Measurements from ENCODE around the gene MUC5B. TPM values are rescaled to one million over a fixed set of nuclear protein-coding genes. Genes with fewer than 3 reads are reported as not detected.
A peak's percentile ranks its signal among the peaks of the same experiment; 100 is the strongest.

MUC5B gene
- total RNA-seq, 3 donors from 2014 or later = 2.0 to 6.9 TPM; not detected in 1

- Histone ChIP-seq H3K4me3 (no peak overlapping the region), H3K27ac (no peak overlapping the region), H3K36me3 (no peaks in the 10 kb centered on the region), H3K27me3 (no peaks in the 10 kb centered on the region), H3K9me3 (no peaks in the 10 kb centered on the region), H3K4me1 (peaks cover 0 to 12% of the 10 kb centered on the region in 2 donors)
- no peak for DNase-seq (ENCODE audit: low spot score in 2 of 2)
- no peak for TF ChIP-seq POLR2A (IDR thresholded peaks at IDR 0.05)
- no peak for TF ChIP-seq CTCF (IDR thresholded peaks at IDR 0.05)
- TF ChIP-seq POLR2AphosphoS5 (IDR thresholded peaks at IDR 0.05) = no peak
- intact Hi-C loops (cut with DNase I; ENCODE audit: low total_unique reads) = no loop called here
Observed at GRCh38 chr11:1259076-1259461, 36.2 kb downstream of the MUC5B start.

- Histone ChIP-seq H3K4me3 (no peak overlapping the region), H3K36me3 (no peaks in the 10 kb centered on the region), H3K27ac (no peak overlapping the region), H3K4me1 (peaks cover 0 to 12% of the 10 kb centered on the region in 2 donors), H3K27me3 (no peaks in the 10 kb centered on the region), H3K9me3 (no peaks in the 10 kb centered on the region)
- no peak for DNase-seq (ENCODE audit: low spot score in 2 of 2)
- TF ChIP-seq POLR2AphosphoS5 (IDR thresholded peaks at IDR 0.05) (no peak), CTCF (IDR thresholded peaks at IDR 0.05) (no peak), POLR2A (IDR thresholded peaks at IDR 0.05) (no peak)
- intact Hi-C loops (cut with DNase I; ENCODE audit: low total_unique reads) = no loop called here
Observed at GRCh38 chr11:1259561-1259960, 36.7 kb downstream of the MUC5B start.

- intact Hi-C loops (cut with DNase I; ENCODE audit: low total_unique reads) = loop anchor here (1.0 kb wide), 1 partner anchor 24 kb away; no protein-coding TSS in a partner anchor
- no peak for DNase-seq (ENCODE audit: low spot score in 2 of 2)
- Histone ChIP-seq H3K36me3 (no peaks in the 10 kb centered on the region), H3K9me3 (no peaks in the 10 kb centered on the region), H3K4me1 (peaks cover 0 to 12% of the 10 kb centered on the region in 2 donors), H3K4me3 (no peak overlapping the region), H3K27me3 (no peaks in the 10 kb centered on the region), H3K27ac (no peak overlapping the region)
- TF ChIP-seq POLR2AphosphoS5 (IDR thresholded peaks at IDR 0.05) (no peak), CTCF (IDR thresholded peaks at IDR 0.05) (no peak), POLR2A (IDR thresholded peaks at IDR 0.05) (no peak)
Observed at GRCh38 chr11:1260023-1260501, 37.2 kb downstream of the MUC5B start.

GRCh38 chr11:1260620-1261019, 37.8 kb downstream of the MUC5B start:
- no peaks in the 10 kb centered on the region for H3K27me3 ChIP-seq
- no peak overlapping the region for H3K27ac ChIP-seq
- no peak overlapping the region for H3K4me3 ChIP-seq
- no peaks in the 10 kb centered on the region for H3K9me3 ChIP-seq
- TF ChIP-seq CTCF (IDR thresholded peaks at IDR 0.05) = no peak
- no peak for TF ChIP-seq POLR2A (IDR thresholded peaks at IDR 0.05)
- TF ChIP-seq POLR2AphosphoS5 (IDR thresholded peaks at IDR 0.05) = no peak
- no peak for DNase-seq (ENCODE audit: low spot score in 2 of 2)
- no peaks in the 10 kb centered on the region for H3K36me3 ChIP-seq
- intact Hi-C loops (cut with DNase I; ENCODE audit: low total_unique reads) = loop anchor here (1.0 kb wide), 1 partner anchor 24 kb away; no protein-coding TSS in a partner anchor
- peaks cover 0 to 12% of the 10 kb centered on the region in 2 donors for H3K4me1 ChIP-seq

- peak overlapping the region; percentile 40 to 78 (median 57) for H3K4me3 ChIP-seq
- peaks cover 0 to 12% of the 10 kb centered on the region in 2 donors for H3K4me1 ChIP-seq
- H3K27me3 ChIP-seq = no peaks in the 10 kb centered on the region
- peak overlapping the region in 1 of 2 donors; percentile 85 for H3K27ac ChIP-seq
- intact Hi-C loops (cut with DNase I; ENCODE audit: low total_unique reads) = no loop called here
- no peak for DNase-seq (ENCODE audit: low spot score in 2 of 2)
- TF ChIP-seq POLR2AphosphoS5 (IDR thresholded peaks at IDR 0.05) (no peak), POLR2A (IDR thresholded peaks at IDR 0.05) (no peak), CTCF (IDR thresholded peaks at IDR 0.05) (no peak)
- H3K9me3 ChIP-seq = no peaks in the 10 kb centered on the region
- H3K36me3 ChIP-seq = no peaks in the 10 kb centered on the region
Observed at GRCh38 chr11:1261241-1262071, 38.6 kb downstream of the MUC5B start.
